NT2/D1 (cell line): Measurements from ENCODE around the gene RTN4.

Experiments used
- SUZ12 ChIP-seq: IDR thresholded peaks from 2 replicates; pipeline ENCODE4 v1.6.1; 2011; ENCODE audit not compliant: insufficient read length, insufficient read depth; ENCODE audit errors: extremely low read depth
- YY1 ChIP-seq: IDR thresholded peaks from 2 replicates; pipeline ENCODE4 v1.6.1; 2011; ENCODE audit not compliant: insufficient read length, insufficient read depth
- ZNF274 ChIP-seq: IDR thresholded peaks from 2 replicates; pipeline ENCODE4 v1.6.1; 2011; ENCODE audit warnings: mild to moderate bottlenecking, low read depth, low read length

GRCh38 chr2:55038428-55038827 is 11.8 kb downstream of the RTN4 start:
- TF ChIP-seq ZNF274: no peak
- no peak for TF ChIP-seq YY1
- TF ChIP-seq SUZ12: no peak
